HG03521 (cell line): Measurements from ENCODE around the gene RGS4.
"Not testable (repeated sequence)": the region's sequence is repeated elsewhere in the genome, so short reads cannot be mapped to it uniquely, and the experiment has no call there.

Experiments used
- ATAC-seq: cut with Tn5 transposase; IDR thresholded peaks from one replicate; pipeline ENCODE4 v1.9.1; 2021; ENCODE audit warnings: mild to moderate bottlenecking, moderate library complexity; ENCODE audit not compliant: unreplicated experiment

RGS4 gene

GRCh38 chr1:163066686-163067085 is 2.5 kb upstream of the RGS4 start:
- ATAC-seq, result no peak

- no peak for ATAC-seq
Measured at GRCh38 chr1:163068716-163069115, 445 bp upstream of the RGS4 start.

- no peak for ATAC-seq
Measured at GRCh38 chr1:163069655-163070277, 605 bp downstream of the RGS4 start.

DNA sequence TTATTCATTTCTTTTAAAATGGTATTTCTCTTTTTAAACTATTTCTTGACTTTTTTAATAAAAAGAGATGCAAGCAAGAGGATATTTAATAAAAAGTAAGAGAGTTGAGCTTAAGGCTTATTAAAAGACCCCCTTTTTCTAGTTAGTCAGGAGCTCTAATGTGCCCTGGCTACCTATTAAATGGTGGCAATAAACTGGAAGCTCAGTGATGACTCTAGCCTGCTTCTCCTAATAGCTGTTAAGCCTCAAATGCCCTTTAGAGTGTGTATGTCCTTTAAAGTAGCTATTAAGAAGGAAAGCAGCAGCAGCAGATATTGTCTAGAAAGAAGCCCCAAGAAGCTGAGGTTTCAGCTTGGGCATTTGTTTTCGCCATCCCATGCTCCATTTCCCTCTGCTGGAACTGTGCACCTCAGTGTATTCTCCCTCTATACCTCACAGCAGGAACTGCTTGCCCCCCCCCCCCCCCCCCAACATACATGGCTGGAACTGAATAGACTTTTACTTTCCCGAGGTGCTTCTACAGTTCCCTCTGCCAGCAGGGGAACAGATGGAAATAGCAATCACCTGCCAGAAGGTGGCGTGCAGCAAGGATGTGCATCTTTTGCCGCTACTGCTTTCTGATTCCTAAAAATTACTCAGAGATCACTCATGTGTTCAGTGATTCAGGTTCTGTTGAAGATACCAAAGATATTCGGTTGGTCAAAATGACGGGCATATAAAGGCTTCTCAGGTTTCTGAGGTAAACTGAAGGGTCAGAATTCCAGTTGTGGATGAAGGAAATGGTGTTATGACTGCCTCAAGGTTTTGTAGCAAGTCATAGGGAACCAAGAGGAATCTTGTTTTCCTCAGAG is 2.5 kb downstream of the RGS4 start:
- ATAC-seq, result peak; percentile 72

GRCh38 chr1:163072658-163073057 is 3.5 kb downstream of the RGS4 start:
- no peak for ATAC-seq

DNA sequence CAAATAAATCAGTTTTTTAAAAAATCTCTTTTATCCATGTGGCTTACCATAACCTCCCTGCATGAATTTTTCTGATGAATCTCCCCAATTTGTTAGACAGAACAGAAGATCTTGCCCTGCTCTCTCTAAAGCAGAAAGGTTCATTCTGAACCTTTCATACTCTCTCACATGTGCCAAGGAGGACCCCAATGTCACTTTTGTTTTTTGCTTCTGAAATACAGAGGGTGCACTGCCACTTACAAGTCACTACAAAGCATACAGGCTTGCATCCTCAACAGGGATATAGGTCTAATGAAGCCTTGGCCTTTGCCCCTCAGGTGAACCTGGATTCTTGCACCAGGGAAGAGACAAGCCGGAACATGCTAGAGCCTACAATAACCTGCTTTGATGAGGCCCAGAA is 4.8 kb downstream of the RGS4 start:
- ATAC-seq, result no peak

GRCh38 chr1:163074716-163075284 is 5.6 kb downstream of the RGS4 start:
- ATAC-seq, result no peak

DNA sequence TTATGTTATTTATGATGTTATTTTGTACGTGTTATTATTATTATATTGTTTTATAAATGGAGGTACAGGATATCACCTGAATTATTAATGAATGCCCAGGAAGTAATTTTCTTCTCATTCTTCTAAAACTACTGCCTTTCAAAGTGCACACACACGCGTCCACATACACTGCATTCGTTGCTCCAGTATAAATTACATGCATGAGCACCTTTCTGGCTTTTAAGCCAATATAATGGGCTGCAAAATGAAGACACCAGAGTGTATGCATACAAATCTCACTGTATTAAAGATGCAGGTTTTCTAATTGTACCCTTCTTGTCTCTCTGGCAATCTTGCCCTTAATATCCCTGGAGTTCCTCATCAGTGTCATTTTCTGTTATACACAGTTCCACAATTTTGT is 6.9 kb downstream of the RGS4 start:
- ATAC-seq, result no peak

GRCh38 chr1:163076446-163076845 is 7.3 kb downstream of the RGS4 start:
- no peak for ATAC-seq

DNA sequence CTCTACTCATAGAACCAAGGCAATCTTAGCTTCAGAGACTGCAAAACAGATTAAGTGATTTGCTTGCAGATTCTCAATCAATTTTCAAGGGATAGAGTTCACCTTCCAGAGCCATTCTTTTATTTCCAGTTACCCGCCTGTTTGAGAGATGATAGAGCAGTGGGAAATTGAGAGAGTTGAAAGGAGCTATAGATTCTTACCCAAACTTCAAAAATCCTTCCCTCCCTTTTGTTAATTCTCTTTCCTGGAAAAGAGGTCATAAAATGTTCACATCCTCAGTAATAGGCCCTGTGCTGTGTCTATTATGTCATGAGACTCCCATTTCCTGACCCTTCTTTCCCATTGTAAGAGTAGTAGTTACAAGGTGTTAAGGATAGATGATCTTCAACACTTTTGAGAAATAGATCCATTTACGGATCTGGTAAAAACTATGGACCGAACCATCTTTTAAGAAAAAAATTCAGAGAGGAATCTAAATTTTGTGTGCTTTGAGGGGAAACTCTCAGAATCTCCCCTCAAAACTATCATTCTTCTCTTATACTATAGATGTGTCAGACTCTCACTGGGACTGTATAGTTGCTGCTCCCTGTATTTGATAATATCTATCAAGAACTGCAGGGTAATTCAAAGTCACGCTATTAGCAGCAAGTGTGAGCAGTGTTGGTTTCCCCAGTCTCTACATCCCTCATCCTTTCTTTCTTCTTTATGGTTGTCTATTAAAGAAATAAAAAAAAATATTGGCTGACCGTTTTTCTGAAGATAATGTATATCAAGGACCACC is 8.0 kb downstream of the RGS4 start:
- ATAC-seq, result no peak

DNA sequence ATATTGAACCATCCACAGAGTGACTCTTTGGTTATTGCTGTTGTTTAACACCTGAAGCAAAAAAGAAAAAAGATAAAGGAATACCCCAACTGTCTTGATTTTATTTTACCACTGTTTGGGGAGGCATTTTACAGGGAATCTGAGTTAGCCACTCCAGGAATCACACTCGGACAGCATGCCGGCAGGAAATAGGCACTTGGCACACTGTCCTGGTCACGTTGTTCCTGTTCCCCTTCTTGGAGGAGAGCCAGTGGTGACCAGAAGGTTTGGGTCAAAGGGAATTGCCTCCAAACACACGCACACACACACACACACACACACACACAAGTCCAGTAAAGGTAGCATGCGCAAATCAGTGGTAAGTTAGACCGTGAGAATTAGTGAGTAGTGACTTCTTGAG is 13.8 kb downstream of the RGS4 start:
- no peak for ATAC-seq

DNA sequence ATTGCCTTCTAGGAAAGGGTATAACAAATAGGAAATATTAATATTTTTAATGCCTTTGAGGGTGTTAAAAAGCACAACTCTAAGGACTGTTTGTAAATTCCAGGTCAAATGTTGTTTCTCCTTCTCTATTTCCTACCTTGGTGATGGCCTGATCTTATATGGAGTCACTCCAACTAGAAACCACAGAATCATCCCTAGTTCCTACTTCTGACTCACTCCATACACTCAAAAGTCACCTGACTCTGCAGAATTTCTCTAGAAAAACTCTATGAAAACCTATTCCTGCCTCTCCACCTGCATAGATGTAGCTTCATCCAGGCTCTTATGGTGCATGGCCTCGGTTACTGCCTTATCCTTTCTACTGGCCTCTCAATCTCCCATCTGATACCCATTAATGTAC is 14.5 kb downstream of the RGS4 start:
- no peak for ATAC-seq

- ATAC-seq, result no peak
Measured at GRCh38 chr1:163084330-163084729, 15.2 kb downstream of the RGS4 start.

- no peak for ATAC-seq
Measured at GRCh38 chr1:163085041-163085903, 16.1 kb downstream of the RGS4 start.

DNA sequence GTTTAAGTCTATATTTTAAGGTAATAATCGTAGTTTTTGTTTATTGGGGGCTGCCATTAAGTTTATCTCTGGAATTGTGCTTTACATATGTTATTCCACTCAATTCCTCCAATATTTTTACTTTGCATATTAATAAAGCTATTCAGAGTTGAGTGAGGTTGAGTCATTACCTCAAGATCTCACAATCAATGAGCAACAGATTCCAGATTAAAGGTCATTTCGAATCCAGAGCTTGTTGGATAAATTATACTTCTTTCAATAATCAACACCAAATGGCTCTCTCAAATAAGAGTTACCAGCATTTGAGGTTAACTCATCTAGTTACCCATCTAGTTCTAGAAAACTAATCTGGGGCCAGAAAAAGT is 16.7 kb downstream of the RGS4 start:
- no peak for ATAC-seq

DNA sequence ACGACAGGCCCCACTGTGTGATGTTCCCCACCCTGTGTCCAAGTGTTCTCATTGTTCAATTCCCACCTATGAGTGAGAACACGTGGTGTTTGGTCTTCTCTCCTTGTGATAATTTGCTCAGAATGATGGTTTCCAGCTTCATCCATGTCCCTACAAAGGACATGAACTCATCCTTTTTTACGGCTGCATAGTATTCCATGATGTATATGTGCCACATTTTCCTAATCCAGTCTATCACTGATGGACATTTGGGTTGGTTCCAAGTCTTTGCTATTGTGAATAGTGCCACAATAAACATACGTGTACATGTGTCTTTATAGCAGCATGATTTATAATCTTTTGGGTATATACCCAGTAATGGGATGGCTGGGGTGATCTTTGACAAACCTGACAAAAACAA is 20.0 kb downstream of the RGS4 start:
- ATAC-seq, result not testable (repeated sequence)

DNA sequence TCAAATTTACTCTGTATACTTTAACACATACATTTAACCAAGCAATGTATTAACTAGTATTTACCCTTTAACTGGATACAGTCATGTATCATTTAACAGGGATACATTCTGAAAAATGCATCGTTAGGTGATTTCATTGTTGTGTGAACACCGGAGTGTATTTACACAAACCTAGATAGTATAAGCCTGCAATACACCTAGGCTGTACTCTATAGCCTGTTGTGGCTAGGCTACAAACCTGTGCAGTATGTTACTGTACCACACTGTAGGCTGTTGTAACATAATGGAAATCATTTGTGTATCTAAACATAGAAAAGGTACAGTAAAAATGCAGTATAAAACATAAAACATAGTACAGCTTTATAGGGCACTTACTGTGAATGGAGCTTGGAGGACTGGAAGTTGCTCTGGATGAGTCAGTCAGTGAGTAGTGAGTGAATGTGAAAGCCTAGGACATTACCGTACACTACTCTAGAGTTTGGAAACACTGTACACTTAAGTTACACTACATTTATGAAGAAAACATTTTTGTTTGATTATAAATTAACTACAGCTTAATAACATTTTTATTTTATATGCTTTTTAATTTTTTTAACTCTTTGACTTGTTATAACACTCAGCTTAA is 21.3 kb downstream of the RGS4 start:
- ATAC-seq, result no peak

DNA sequence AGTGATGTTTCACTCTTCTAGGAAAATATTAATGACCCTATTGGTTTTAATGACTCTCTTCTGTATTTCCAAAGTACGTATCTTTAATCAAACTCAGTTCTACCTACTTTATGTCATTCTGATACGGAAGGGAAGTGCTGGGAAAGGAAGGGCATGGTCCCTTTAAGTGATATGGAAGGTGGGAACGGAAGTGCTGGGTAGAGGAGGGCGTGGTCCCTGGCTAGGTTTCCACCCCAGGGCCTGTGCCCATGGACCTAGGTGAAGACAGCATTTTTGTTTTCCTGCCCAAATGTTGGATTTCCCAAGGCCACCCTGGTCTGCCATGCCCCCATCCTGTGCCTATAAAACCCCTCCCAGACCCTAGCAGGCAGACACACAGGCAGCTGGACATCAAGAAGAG is 24.0 kb downstream of the RGS4 start:
- no peak for ATAC-seq

DNA sequence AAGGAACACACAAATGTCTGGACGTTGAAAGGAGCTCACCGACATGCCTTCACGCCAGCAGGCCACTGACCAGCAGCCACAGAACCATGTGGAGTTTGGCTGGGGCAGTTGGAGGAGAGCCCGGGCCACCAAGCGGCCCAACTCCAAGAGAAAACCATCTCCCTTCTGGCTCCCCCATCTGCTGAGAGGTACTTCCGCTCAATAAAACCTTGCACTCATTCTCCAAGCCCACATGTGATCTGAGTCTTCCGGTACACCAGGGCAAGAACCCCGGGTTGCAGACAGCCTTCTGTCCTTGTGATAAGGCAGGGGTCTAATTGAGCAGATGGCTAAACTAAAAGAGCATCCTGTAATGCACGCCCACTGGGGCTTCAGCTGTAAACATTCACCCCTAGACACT is 24.4 kb downstream of the RGS4 start:
- no peak for ATAC-seq

- no peak for ATAC-seq
Measured at GRCh38 chr1:163094182-163094581, 25.0 kb downstream of the RGS4 start.
